Upper lobe of left lung (tissue), 6 donors: ENCODE data around the gene LAMTOR2. TPM values are rescaled to one million over a fixed set of nuclear protein-coding genes. Genes with fewer than 3 reads are reported as not detected.

Experiments used
- ATAC-seq, 2 donors: fragments of 200-7000 bp; cut with Tn5 transposase; one replicate each; pipeline ENCODE4 v1.9.1; 2022; ENCODE audit warnings: mild to moderate bottlenecking in 2 of 2, moderate library complexity in 2 of 2; ENCODE audit not compliant: low FRiP score in 2 of 2
- DNase-seq, 2 donors: peaks; one replicate each; pipeline ENCODE4 v3.0.0-alpha.2; 2019 to 2020
- H3K27ac ChIP-seq, 4 donors: fragments of 200-600 bp; sonication (generic); one replicate each; pipeline ENCODE4 v1.5.1; 2016 to 2019
- H3K27me3 ChIP-seq, 4 donors: fragments of 200-600 bp; sonication (generic); one replicate each; pipeline ENCODE4 v1.5.1; 2017 to 2019
- H3K36me3 ChIP-seq, 4 donors: fragments of 200-600 bp; sonication (generic); one replicate each; pipeline ENCODE4 v1.5.1; 2016 to 2019
- H3K4me1 ChIP-seq, 4 donors: fragments of 200-600 bp; sonication (generic); one replicate each; pipeline ENCODE4 v1.5.1; 2018 to 2019
- H3K4me3 ChIP-seq, 4 donors: fragments of 200-600 bp; sonication (generic); one replicate each; pipeline ENCODE4 v1.5.1; 2017 to 2019; ENCODE audit warnings: mild to moderate bottlenecking in 2 of 4, moderate library complexity in 1 of 4
- H3K9me3 ChIP-seq, 4 donors: fragments of 200-600 bp; sonication (generic); one replicate each; pipeline ENCODE4 v1.5.1; 2018 to 2019
- CTCF ChIP-seq, 6 experiments: fragments of 450-650 bp in 4 of 6; fragments of 200-600 bp in 2 of 6; sonication (generic) in 2 of 6; IDR thresholded peaks; one replicate each; pipeline ENCODE4 v1.5.1; 2016 to 2019; ENCODE audit warnings: antibody characterized with exemption in 6 of 6
- EP300 ChIP-seq, 4 donors: sonication (generic); formaldehyde crosslinking; IDR thresholded peaks; one replicate each; pipeline ENCODE4 v1.5.1; 2017; ENCODE audit warnings: antibody characterized with exemption in 4 of 4, control low read depth in 2 of 4
- POLR2A ChIP-seq, 4 donors: fragments of 450-650 bp; IDR thresholded peaks; one replicate each; pipeline ENCODE4 v1.5.1; 2016 to 2017; ENCODE audit warnings: antibody characterized with exemption in 4 of 4, mild to moderate bottlenecking in 2 of 4
- POLR2AphosphoS5 ChIP-seq, 2 donors: sonication (generic); formaldehyde crosslinking; IDR thresholded peaks; one replicate each; pipeline ENCODE4 v1.5.1; 2017; ENCODE audit warnings: antibody characterized with exemption in 2 of 2
- WGBS, 2 donors: methylation state at CpG; one replicate each; pipeline ENCODE4 v1.1.5; 2017 to 2018; 5-methylcytosine and 5-hydroxymethylcytosine counted together
- total RNA-seq, 6 donors: library from RNA; depleted of rRNA in 4 of 6; stranded (reverse); fragments of >200 nt in 4 of 6; gene quantifications; one replicate each; pipeline versions ENCODE4 v1.1.0 to v1.2.1, GENCODE V29; 2016 to 2021
- donor health status: DM: no; HTN: no; CAD: no; lungs with moderate emphysema.
- donor health status: DM: no; HTN: yes; CAD: no; lungs with severe emphysema.

LAMTOR2 gene
- total RNA-seq, 6 donors from 2014 or later, result 35.6 to 84.5 (median 68.8) TPM

GRCh38 chr1:156090840-156091188 is 36.2 kb downstream of the LAMTOR2 start:
- peak; percentile 88 to 90 for ATAC-seq

GRCh38 chr1:156091610-156092009 is 37.0 kb downstream of the LAMTOR2 start:
- Histone ChIP-seq H3K4me1 (peaks cover 7 to 31% (median 21%) of the 10 kb centered on the region in 4 donors), H3K27ac (no peak overlapping the region), H3K9me3 (no peaks in the 10 kb centered on the region), H3K36me3 (no peaks in the 10 kb centered on the region), H3K4me3 (no peak overlapping the region), H3K27me3 (no peaks in the 10 kb centered on the region)
- DNase-seq (no peak), ATAC-seq (no peak)
- 74 to 89% methylated on average over 2 of the region's 2 CpGs for WGBS, 2 donors
- TF ChIP-seq POLR2A (IDR thresholded peaks at IDR 0.05) (no peak), CTCF (IDR thresholded peaks at IDR 0.05) (no peak), EP300 (IDR thresholded peaks at IDR 0.05) (no peak), POLR2AphosphoS5 (IDR thresholded peaks at IDR 0.05) (no peak)

More at GRCh38 chr1:156090840-156091188, 36.2 kb downstream of the LAMTOR2 start:
- no peaks in the 10 kb centered on the region for H3K9me3 ChIP-seq
- no peaks in the 10 kb centered on the region for H3K36me3 ChIP-seq
- peak; percentile 67 to 91 (median 86) for TF ChIP-seq CTCF (IDR thresholded peaks at IDR 0.05)
- no peak for TF ChIP-seq EP300 (IDR thresholded peaks at IDR 0.05)
- H3K27me3 ChIP-seq, result no peaks in the 10 kb centered on the region
- peaks cover 0 to 30% (median 19%) of the 10 kb centered on the region in 4 donors for H3K4me1 ChIP-seq
- H3K4me3 ChIP-seq, result no peak overlapping the region
- peak; percentile 81 to 89 for DNase-seq
- WGBS, 2 donors, result 41 to 88% methylated on average over 6 to 14 of the region's 14 CpGs
- peak overlapping the region in 1 of 4 donors; percentile 39 for H3K27ac ChIP-seq

- H3K27ac ChIP-seq, result peak overlapping the region in 3 of 4 donors; percentile 15 to 68 (median 34)
- peak in 1 of 2 donors; percentile 2 for ATAC-seq
- 80 to 87% methylated on average over 3 of the region's 3 CpGs for WGBS, 2 donors
Measured at GRCh38 chr1:156095906-156096508, 41.4 kb downstream of the LAMTOR2 start.

GRCh38 chr1:156096640-156097391 is 42.2 kb downstream of the LAMTOR2 start:
- WGBS, 2 donors, result 24 to 38% methylated on average over 5 to 14 of the region's 14 CpGs
- ATAC-seq, result peak; percentile 93 to 95
- H3K4me3 ChIP-seq, result peak overlapping the region in 1 of 4 donors; percentile 13

More at GRCh38 chr1:156095906-156096508, 41.4 kb downstream of the LAMTOR2 start:
- no peak for TF ChIP-seq EP300 (IDR thresholded peaks at IDR 0.05)
- TF ChIP-seq CTCF (IDR thresholded peaks at IDR 0.05), result no peak
- TF ChIP-seq POLR2A (IDR thresholded peaks at IDR 0.05), result no peak
- no peak for TF ChIP-seq POLR2AphosphoS5 (IDR thresholded peaks at IDR 0.05)
- H3K4me3 ChIP-seq, result no peak overlapping the region
- no peak for DNase-seq
- no peaks in the 10 kb centered on the region for H3K36me3 ChIP-seq
- H3K27me3 ChIP-seq, result no peaks in the 10 kb centered on the region
- no peaks in the 10 kb centered on the region for H3K9me3 ChIP-seq
- peaks cover 15 to 26% (median 18%) of the 10 kb centered on the region in 4 donors for H3K4me1 ChIP-seq

More at GRCh38 chr1:156096640-156097391, 42.2 kb downstream of the LAMTOR2 start:
- Histone ChIP-seq H3K27ac (peak overlapping the region; percentile 42 to 72 (median 61)), H3K27me3 (no peaks in the 10 kb centered on the region), H3K9me3 (no peaks in the 10 kb centered on the region), H3K36me3 (no peaks in the 10 kb centered on the region), H3K4me1 (peaks cover 15 to 32% (median 18%) of the 10 kb centered on the region in 4 donors)
- TF ChIP-seq CTCF (IDR thresholded peaks at IDR 0.05) (peak; percentile 91 to 97 (median 96)), EP300 (IDR thresholded peaks at IDR 0.05) (peak in 1 of 4 donors; percentile 28), POLR2A (IDR thresholded peaks at IDR 0.05) (peak in 1 of 4 donors; percentile 19), POLR2AphosphoS5 (IDR thresholded peaks at IDR 0.05) (peak; percentile 27 to 82)
- DNase-seq, result peak; percentile 93 to 98
